GM12878 (cell line): ENCODE results near the gene RNU1-2.
A peak's percentile ranks its signal among the peaks of the same experiment; 100 is the strongest.
"Not testable (repeated sequence)": the region's sequence is repeated elsewhere in the genome, so short reads cannot be mapped to it uniquely, and the experiment has no call there.

Experiments used
- CEBPB ChIP-seq, 2 experiments: fragments of 150-350 bp in 1 of 2; IDR thresholded peaks; 2 replicates each; pipeline ENCODE4 v1.6.1; 2012 to 2014; ENCODE audit warnings: low read depth in 2 of 2, low read length in 2 of 2, borderline replicate concordance in 1 of 2, inconsistent platforms in 1 of 2
- CHD2 ChIP-seq: IDR thresholded peaks from 2 replicates; pipeline ENCODE4 v1.6.1; 2011; ENCODE audit warnings: low read depth, low read length, improper control_type of control experiment, borderline replicate concordance
- CTCF ChIP-seq, 3 experiments: IDR thresholded peaks in 2 of 3; conservative IDR thresholded peaks in 1 of 3; 2 replicates each; pipeline ENCODE4 v1.5.1; 2011; ENCODE audit warnings: low read depth in 3 of 3, low read length in 3 of 3, mild to moderate bottlenecking in 3 of 3, control low read depth in 2 of 3, moderate library complexity in 2 of 3, inconsistent platforms in 1 of 3, mixed read lengths in 1 of 3; ENCODE audit not compliant: control insufficient read depth in 2 of 3, insufficient read depth in 1 of 3; ENCODE audit errors: extremely low read depth in 1 of 3
- ELK1 ChIP-seq: IDR thresholded peaks from 2 replicates; pipeline ENCODE4 v1.6.1; 2012; ENCODE audit warnings: low read depth, low read length, improper control_type of control experiment
- EZH2 ChIP-seq: IDR thresholded peaks from 2 replicates; pipeline ENCODE4 v1.6.1; 2012; ENCODE audit warnings: low read depth, mild to moderate bottlenecking, control low read depth, inconsistent platforms, low read length, borderline replicate concordance; ENCODE audit not compliant: control insufficient read depth
- FOXM1 ChIP-seq: IDR thresholded peaks from 2 replicates; pipeline ENCODE4 v1.6.1; 2012; ENCODE audit warnings: low read depth, mild to moderate bottlenecking, inconsistent platforms, low read length, moderate library complexity
- PAX8 ChIP-seq: fragments of 450-650 bp; IDR thresholded peaks from 2 replicates; pipeline ENCODE4 v1.6.1; 2017; ENCODE audit warnings: mild to moderate bottlenecking, moderate library complexity
- PML ChIP-seq: IDR thresholded peaks from 2 replicates; pipeline ENCODE4 v1.6.1; 2012; ENCODE audit warnings: low read length, inconsistent platforms
- POLR2A ChIP-seq: IDR thresholded peaks from 2 replicates; pipeline ENCODE4 v1.6.1; 2011; ENCODE audit warnings: low read depth, mild to moderate bottlenecking, low read length
- RCOR1 ChIP-seq: conservative IDR thresholded peaks from 2 replicates; pipeline ENCODE4 v1.6.1; 2012; ENCODE audit warnings: low read depth, low read length, improper control_type of control experiment
- REST ChIP-seq: IDR thresholded peaks from 2 replicates; pipeline ENCODE4 v1.6.1; 2012; ENCODE audit warnings: mild to moderate bottlenecking, low read depth, low read length
- SMARCA5 ChIP-seq: fragments of 450-650 bp; IDR thresholded peaks from 2 replicates; pipeline ENCODE4 v1.6.1; 2017; ENCODE audit warnings: mild to moderate bottlenecking
- TCF3 ChIP-seq: IDR thresholded peaks from 2 replicates; pipeline ENCODE4 v1.6.1; 2012; ENCODE audit warnings: low read depth, mild to moderate bottlenecking, low read length, borderline replicate concordance; ENCODE audit not compliant: insufficient read depth

GRCh38 chr1:16896316-16897055 is 706 bp downstream of the RNU1-2 start:
- not testable (repeated sequence) for TF ChIP-seq TCF3; PML; CTCF (IDR thresholded peaks at IDR 0.05 in 2 of 3, conservative IDR thresholded peaks at IDR 0.05 in 1 of 3; ENCODE audit: control insufficient read depth in 2 of 3, extremely low read depth in 1 of 3, insufficient read depth in 1 of 3, low read depth in 3 of 3, low read length in 3 of 3); SMARCA5; CHD2; RCOR1; PAX8; REST; FOXM1; EZH2; CEBPB (IDR thresholded peaks at IDR 0.05; ENCODE audit: borderline replicate concordance in 1 of 2, low read depth in 2 of 2, low read length in 2 of 2); ELK1
- peak; percentile 41; the same call in 1 of the 2 replicates for TF ChIP-seq POLR2A
